Uterus (tissue), 2 donors: ENCODE data around the gene ZNF10.

Experiments used
- POLR2A ChIP-seq, 2 donors: fragments of 450-650 bp; IDR thresholded peaks; one replicate each; pipeline ENCODE4 v1.6.1; 2016; ENCODE audit warnings: antibody characterized with exemption in 2 of 2, mild to moderate bottlenecking in 1 of 2, moderate library complexity in 1 of 2
- TF ChIP-seq, protein P1 (sequence below), 4 experiments: fragments of 200-600 bp in 2 of 4; fragments of 450-650 bp in 2 of 4; sonication (generic) in 2 of 4; IDR thresholded peaks; one replicate each; pipeline ENCODE4 v1.5.1; 2016 to 2019; ENCODE audit warnings: antibody characterized with exemption in 4 of 4, mild to moderate bottlenecking in 2 of 4, moderate library complexity in 1 of 4

- TF ChIP-seq, protein P1, sequence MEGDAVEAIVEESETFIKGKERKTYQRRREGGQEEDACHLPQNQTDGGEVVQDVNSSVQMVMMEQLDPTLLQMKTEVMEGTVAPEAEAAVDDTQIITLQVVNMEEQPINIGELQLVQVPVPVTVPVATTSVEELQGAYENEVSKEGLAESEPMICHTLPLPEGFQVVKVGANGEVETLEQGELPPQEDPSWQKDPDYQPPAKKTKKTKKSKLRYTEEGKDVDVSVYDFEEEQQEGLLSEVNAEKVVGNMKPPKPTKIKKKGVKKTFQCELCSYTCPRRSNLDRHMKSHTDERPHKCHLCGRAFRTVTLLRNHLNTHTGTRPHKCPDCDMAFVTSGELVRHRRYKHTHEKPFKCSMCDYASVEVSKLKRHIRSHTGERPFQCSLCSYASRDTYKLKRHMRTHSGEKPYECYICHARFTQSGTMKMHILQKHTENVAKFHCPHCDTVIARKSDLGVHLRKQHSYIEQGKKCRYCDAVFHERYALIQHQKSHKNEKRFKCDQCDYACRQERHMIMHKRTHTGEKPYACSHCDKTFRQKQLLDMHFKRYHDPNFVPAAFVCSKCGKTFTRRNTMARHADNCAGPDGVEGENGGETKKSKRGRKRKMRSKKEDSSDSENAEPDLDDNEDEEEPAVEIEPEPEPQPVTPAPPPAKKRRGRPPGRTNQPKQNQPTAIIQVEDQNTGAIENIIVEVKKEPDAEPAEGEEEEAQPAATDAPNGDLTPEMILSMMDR (IDR thresholded peaks at IDR 0.05), result no peak
- no peak for TF ChIP-seq POLR2A (IDR thresholded peaks at IDR 0.05)
Measured at GRCh38 chr12:133081159-133081780, 49.2 kb upstream of the ZNF10 start.
